Measurements from ENCODE around the gene ZSCAN31. TPM values are rescaled to one million over a fixed set of nuclear protein-coding genes. Genes with fewer than 3 reads are reported as not detected.

ZSCAN31 gene
- total RNA-seq, 1 donor from 2014 or later, result 12.1 TPM

GRCh38 chr6:28377879-28378278 lies 41.9 kb upstream of the ZSCAN31 start:
- Histone ChIP-seq H3K36me3 (ENCODE audit: control insufficient read depth, insufficient read depth, low read length) (no peaks in the 10 kb centered on the region), H3K4me3 (ENCODE audit: low read depth, low read length) (no peak overlapping the region), H3K27me3 (ENCODE audit: control insufficient read depth, insufficient read depth, low read length) (no peaks in the 10 kb centered on the region)
- DNase-seq (ENCODE audit: low read depth) (no peak), FAIRE-seq (no peak)
- TF ChIP-seq CTCF (IDR thresholded peaks at IDR 0.05; ENCODE audit: insufficient read depth, low read length, severe bottlenecking), result no peak

GRCh38 chr6:28373925-28374324 lies 38.0 kb upstream of the ZSCAN31 start:
- Histone ChIP-seq H3K4me3 (ENCODE audit: low read depth, low read length) (no peak overlapping the region), H3K27me3 (ENCODE audit: control insufficient read depth, insufficient read depth, low read length) (no peaks in the 10 kb centered on the region), H3K36me3 (ENCODE audit: control insufficient read depth, insufficient read depth, low read length) (no peaks in the 10 kb centered on the region)
- DNase-seq (ENCODE audit: low read depth) (no peak), FAIRE-seq (no peak)
- no peak for TF ChIP-seq CTCF (IDR thresholded peaks at IDR 0.05; ENCODE audit: insufficient read depth, low read length, severe bottlenecking)

GRCh38 chr6:28371706-28372451 lies 35.9 kb upstream of the ZSCAN31 start:
- DNase-seq (ENCODE audit: low read depth) (no peak), FAIRE-seq (no peak)
- Histone ChIP-seq H3K36me3 (ENCODE audit: control insufficient read depth, insufficient read depth, low read length) (no peaks in the 10 kb centered on the region), H3K4me3 (ENCODE audit: low read depth, low read length) (no peak overlapping the region), H3K27me3 (ENCODE audit: control insufficient read depth, insufficient read depth, low read length) (no peaks in the 10 kb centered on the region)
- TF ChIP-seq CTCF (IDR thresholded peaks at IDR 0.05; ENCODE audit: insufficient read depth, low read length, severe bottlenecking), result no peak

GRCh38 chr6:28371280-28371679 lies 35.3 kb upstream of the ZSCAN31 start:
- DNase-seq (ENCODE audit: low read depth), result no peak
- Histone ChIP-seq H3K4me3 (ENCODE audit: low read depth, low read length) (no peak overlapping the region), H3K36me3 (ENCODE audit: control insufficient read depth, insufficient read depth, low read length) (no peaks in the 10 kb centered on the region), H3K27me3 (ENCODE audit: control insufficient read depth, insufficient read depth, low read length) (no peaks in the 10 kb centered on the region)
- no peak for TF ChIP-seq CTCF (IDR thresholded peaks at IDR 0.05; ENCODE audit: insufficient read depth, low read length, severe bottlenecking)
- no peak for FAIRE-seq

GRCh38 chr6:28370440-28370839 lies 34.5 kb upstream of the ZSCAN31 start:
- H3K27me3 ChIP-seq (ENCODE audit: control insufficient read depth, insufficient read depth, low read length), result no peaks in the 10 kb centered on the region
- TF ChIP-seq CTCF (IDR thresholded peaks at IDR 0.05; ENCODE audit: insufficient read depth, low read length, severe bottlenecking), result no peak

GRCh38 chr6:28369463-28369862 lies 33.5 kb upstream of the ZSCAN31 start:
- Histone ChIP-seq H3K27me3 (ENCODE audit: control insufficient read depth, insufficient read depth, low read length) (no peaks in the 10 kb centered on the region), H3K4me3 (ENCODE audit: low read depth, low read length) (no peak overlapping the region), H3K36me3 (ENCODE audit: control insufficient read depth, insufficient read depth, low read length) (no peaks in the 10 kb centered on the region)
- FAIRE-seq (no peak), DNase-seq (ENCODE audit: low read depth) (no peak)
- TF ChIP-seq CTCF (IDR thresholded peaks at IDR 0.05; ENCODE audit: insufficient read depth, low read length, severe bottlenecking), result no peak

More at GRCh38 chr6:28370440-28370839, 34.5 kb upstream of the ZSCAN31 start:
- no peak for DNase-seq (ENCODE audit: low read depth)
- FAIRE-seq, result peak; percentile 62
- Histone ChIP-seq H3K36me3 (ENCODE audit: control insufficient read depth, insufficient read depth, low read length) (no peaks in the 10 kb centered on the region), H3K4me3 (ENCODE audit: low read depth, low read length) (no peak overlapping the region)

All from bronchial epithelial cell (primary cell).